LNCaP clone FGC (cell line): ENCODE results near the gene FEZF1.

ENCODE experiments used
- DNase-seq: peaks from one replicate; pipeline ENCODE4 v3.0.0-alpha.2; 2011; ENCODE audit warnings: low read depth
- H3K4me3 ChIP-seq: 2 replicates; pipeline ENCODE4 v1.5.1; 2011; ENCODE audit warnings: mild to moderate bottlenecking, low read depth, low read length, control low read depth
- CTCF ChIP-seq: IDR thresholded peaks from 2 replicates; pipeline ENCODE4 v1.5.1; 2012; ENCODE audit warnings: mild to moderate bottlenecking; ENCODE audit not compliant: control insufficient read depth, insufficient read depth; ENCODE audit errors: extremely low read depth

The FEZF1 gene

GRCh38 chr7:122262246-122262645 is 42.3 kb downstream of the FEZF1 start:
- DNase-seq: no peak
- no peak for TF ChIP-seq CTCF
- H3K4me3 ChIP-seq: no peak overlapping the region

GRCh38 chr7:122261442-122261841 is 43.1 kb downstream of the FEZF1 start:
- TF ChIP-seq CTCF: no peak
- DNase-seq: no peak
- no peak overlapping the region for H3K4me3 ChIP-seq

- no peak overlapping the region for H3K4me3 ChIP-seq
- DNase-seq: no peak
- no peak for TF ChIP-seq CTCF
Measured at GRCh38 chr7:122261016-122261415, 43.5 kb downstream of the FEZF1 start.

GRCh38 chr7:122260336-122260735 is 44.2 kb downstream of the FEZF1 start:
- no peak for DNase-seq
- no peak overlapping the region for H3K4me3 ChIP-seq
- no peak for TF ChIP-seq CTCF

- DNase-seq: no peak
- no peak for TF ChIP-seq CTCF
- H3K4me3 ChIP-seq: no peak overlapping the region
Measured at GRCh38 chr7:122258971-122259370, 45.6 kb downstream of the FEZF1 start.

- no peak for DNase-seq
- no peak for TF ChIP-seq CTCF
- H3K4me3 ChIP-seq: no peak overlapping the region
Measured at GRCh38 chr7:122257056-122257455, 47.5 kb downstream of the FEZF1 start.

GRCh38 chr7:122256046-122256445 is 48.5 kb downstream of the FEZF1 start:
- no peak overlapping the region for H3K4me3 ChIP-seq
- no peak for TF ChIP-seq CTCF
- DNase-seq: no peak
